Left renal pelvis (tissue), 4 donors: ENCODE data around the gene TREML1. TPM values are rescaled to one million over a fixed set of nuclear protein-coding genes. Genes with fewer than 3 reads are reported as not detected.

Source experiments
- DNase-seq, 4 donors: peaks; one replicate each; pipeline ENCODE4 v3.0.0-alpha.2; 2013; ENCODE audit warnings: low read depth in 4 of 4, low spot score in 3 of 4
- polyA plus RNA-seq, 4 donors: library from polyadenylated mRNA; unstranded; fragments of 120-200 nt; gene quantifications; one replicate each; pipeline ENCODE4 v1.2.1, GENCODE V29; 2013; ENCODE audit not compliant: insufficient read length in 4 of 4

TREML1 gene
- polyA plus RNA-seq, 4 donors: 0.22 to 1.7 (median 0.70) TPM

GRCh38 chr6:41181566-41181965, 27.4 kb upstream of the TREML1 start:
- no peak for DNase-seq

GRCh38 chr6:41179163-41179562, 25.0 kb upstream of the TREML1 start:
- DNase-seq: no peak

DNA sequence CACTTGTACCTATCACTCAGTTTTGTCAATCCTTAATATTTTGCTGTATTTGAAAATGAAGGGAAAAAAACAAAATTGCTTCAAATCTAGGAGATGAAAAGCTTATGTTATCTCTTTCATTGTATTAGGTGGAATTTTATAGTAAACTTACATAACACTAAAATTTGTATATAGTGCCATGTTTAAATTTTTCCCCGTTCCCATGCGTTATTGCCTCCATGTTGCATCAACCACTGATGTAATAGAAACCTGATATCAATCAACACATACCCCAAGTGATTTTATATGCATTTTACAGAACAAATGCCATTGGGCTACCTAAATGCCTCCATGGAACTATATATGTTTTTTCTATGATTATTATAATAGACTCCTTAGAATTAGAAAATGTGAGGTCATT, 23.5 kb upstream of the TREML1 start:
- no peak for DNase-seq

DNA sequence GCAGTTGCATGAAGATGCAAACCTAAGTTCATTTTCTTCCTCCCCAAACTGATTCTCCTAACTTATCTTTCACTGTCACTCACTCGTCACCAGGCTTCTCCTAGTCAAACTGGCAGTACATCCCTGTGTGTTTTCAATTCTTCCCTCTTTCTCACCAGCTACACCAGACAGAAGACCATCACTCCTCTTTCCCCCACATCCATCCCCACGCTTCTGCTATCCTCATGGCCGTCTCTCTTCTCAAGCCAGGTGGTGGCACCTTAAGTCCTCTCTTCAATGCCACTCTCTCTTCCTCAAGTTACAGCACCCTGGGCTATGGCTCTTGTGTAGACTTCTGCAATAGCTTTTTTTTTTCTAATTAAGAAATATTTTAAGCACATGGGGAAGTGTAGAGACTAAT, 23.1 kb upstream of the TREML1 start:
- DNase-seq: no peak

GRCh38 chr6:41176189-41176588, 22.0 kb upstream of the TREML1 start:
- no peak for DNase-seq

- no peak for DNase-seq
These were observed 20.9 kb upstream of the TREML1 start for GRCh38 chr6:41175084-41175483.

- DNase-seq: no peak
These were observed 20.5 kb upstream of the TREML1 start for GRCh38 chr6:41174610-41175009.

GRCh38 chr6:41171908-41172307, 17.8 kb upstream of the TREML1 start:
- no peak for DNase-seq

DNA sequence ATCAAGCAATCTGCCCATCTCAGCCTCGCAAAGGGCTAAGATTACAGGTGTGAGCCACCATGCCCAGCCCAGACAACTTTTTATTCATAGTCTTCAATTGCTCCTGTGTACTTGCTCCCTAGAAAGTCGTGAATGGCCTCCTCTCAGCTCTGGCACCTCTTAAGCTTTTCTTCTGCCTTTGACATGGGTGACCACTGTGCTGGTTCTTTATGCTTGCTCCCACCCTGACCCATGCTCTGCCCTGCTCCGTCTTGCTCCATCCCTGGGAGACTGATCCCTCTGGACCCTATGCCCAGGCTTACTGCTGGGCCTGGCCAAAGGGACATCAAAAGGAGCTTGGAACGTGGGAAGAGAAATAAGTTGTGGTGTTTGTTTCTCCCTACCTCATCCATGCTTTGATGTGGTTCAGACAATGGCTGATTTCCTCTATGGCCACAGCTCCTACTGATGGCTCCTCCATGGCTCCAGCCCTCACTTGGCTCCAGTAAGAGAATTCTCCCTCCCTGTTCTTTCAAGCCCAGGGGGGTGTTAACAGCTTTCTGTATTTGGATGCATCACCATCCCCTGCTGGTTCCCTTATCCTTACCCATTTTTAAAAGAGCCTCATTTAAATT, 16.5 kb upstream of the TREML1 start:
- DNase-seq: no peak

- DNase-seq: no peak
These were observed 13.2 kb upstream of the TREML1 start for GRCh38 chr6:41167173-41167963.

DNA sequence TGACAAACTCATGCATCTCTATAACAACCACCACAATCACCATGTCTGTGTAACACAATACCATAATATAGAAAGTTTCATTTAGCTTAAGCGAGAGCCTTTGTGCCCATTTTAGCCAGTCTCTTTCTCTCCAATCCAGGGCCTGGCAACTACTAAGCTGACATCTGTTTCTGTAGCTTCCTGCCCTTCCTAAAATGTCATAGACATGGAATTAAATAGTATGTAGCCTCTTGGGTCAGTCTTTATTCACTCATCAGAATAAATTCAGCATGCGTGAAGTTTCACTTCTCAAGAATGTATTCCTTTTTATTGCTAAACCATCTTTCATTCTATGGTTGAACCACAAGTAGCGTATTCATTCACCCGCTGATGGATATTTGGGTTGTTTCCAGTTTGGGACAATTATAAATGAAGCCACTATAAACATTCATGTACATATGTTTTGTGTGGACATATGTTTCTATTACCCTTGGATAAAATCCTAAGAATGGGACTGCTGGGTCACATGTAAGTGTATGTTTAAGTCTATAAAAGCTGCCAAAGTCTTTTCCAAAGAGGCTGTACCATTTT, 10.5 kb upstream of the TREML1 start:
- peak in 1 of 4 donors; percentile 26 for DNase-seq

- no peak for DNase-seq
These were observed 9.2 kb upstream of the TREML1 start for GRCh38 chr6:41163419-41163717.

DNA sequence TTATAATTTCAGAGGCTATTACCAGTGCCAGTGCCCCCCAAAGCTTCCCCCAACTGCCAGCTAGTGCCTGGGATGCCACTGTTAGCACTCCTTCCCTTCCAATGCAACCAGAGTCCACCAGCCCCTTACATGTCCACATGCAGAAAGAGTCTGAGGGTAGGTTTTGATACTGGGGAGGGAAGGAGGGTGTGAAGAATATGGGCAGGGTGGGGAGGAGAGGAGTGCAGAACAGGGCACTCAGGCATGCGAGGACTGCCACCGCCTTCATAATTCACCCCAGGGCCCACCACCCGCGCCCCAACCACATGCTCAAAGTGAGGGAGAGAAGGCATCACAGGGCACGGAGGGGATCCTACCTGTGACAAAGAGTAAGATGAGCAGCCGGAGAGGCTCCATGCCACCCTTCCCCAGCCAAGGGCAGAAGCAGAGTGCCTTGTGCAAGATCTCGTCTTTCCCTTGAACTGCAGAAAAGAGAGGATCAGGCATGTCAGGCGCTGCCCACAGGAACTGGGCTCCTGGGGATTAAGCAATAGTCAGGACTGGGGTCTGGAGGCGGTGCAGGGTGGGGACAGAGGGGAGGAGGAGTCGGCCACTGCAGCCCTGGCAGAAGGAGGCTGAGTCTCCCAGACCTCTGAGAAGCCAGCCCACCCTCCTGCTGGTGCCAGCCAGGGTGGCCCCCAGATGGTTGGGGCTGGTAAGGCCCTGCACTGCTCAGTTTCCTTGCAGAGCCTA, 8.7 kb upstream of the TREML1 start, which contains the start of gene TREM2:
TREM2 (minus strand) TSS at position 430 of the 732 bp plus-strand sequence; CDS start at position 396, 34 bp downstream.
- DNase-seq: no peak

GRCh38 chr6:41161851-41162552, 7.9 kb upstream of the TREML1 start:
- DNase-seq: no peak

GRCh38 chr6:41161380-41161779, 7.2 kb upstream of the TREML1 start:
- no peak for DNase-seq

DNA sequence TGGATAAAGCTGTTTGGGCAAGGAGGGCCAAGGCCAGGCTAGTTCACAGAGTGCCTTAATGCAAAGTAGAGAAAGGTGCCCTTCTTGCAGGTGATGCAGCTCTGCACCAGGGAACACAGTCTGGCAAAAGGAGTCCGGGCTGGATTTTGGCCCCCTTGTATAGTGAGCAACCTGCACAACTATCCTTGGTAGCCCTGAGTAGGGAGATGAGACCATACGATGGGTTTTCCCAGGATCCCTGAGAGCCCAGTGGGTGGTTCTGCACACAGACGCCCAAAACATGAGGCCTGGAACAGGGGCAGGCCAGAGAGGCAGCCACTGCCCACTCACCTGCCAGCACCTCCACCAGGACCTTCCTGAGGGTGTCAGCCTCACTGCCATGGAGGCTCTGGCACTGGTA, 6.8 kb upstream of the TREML1 start:
- no peak for DNase-seq

- DNase-seq: peak in 2 of 4 donors; percentile 40 to 51
These were observed 5.4 kb upstream of the TREML1 start for GRCh38 chr6:41159415-41160082.

DNA sequence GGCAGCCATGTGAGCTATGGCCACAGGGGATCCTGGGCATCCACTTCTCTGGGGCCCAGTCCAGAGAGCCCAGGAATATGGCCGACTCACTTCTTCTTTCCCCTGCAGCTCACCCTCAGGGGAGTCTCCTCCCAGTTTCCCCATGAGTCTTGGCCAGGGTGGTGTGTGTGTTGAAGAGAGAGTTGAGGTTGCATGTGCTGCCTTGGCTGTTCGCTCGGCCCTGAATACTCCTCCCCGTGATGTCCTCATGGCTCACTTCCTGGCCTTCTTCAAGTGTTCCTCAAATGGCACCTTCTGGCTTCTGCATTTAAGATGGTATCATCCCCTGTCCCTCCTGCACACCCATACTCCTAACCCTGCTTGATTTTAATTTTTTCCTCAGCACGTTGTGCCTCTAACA, 3.2 kb upstream of the TREML1 start:
- no peak for DNase-seq

- DNase-seq: no peak
These were observed 2.6 kb upstream of the TREML1 start for GRCh38 chr6:41156771-41157170.

DNA sequence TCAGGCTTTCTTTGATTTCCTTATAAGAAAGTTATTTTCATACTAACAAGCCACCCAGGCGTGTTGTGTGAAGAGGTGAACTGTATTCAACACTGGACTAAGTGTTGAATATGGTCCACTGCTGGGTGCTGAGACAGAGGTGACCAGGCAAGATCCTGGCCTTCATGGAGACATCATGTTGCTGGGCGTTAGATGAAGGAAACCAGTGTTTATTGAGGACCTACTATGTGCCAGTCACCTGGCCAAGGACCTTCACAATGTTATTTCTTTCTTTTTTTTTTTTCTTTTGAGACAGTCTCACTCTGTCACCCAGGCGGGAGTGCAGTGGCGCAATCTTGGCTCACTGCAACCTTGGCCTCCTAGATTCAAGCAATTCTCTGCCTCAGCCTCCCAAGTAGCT, 1.9 kb upstream of the TREML1 start:
- no peak for DNase-seq
